Measurements from ENCODE around the gene SSBP3. TPM values are rescaled to one million over a fixed set of nuclear protein-coding genes. Genes with fewer than 3 reads are reported as not detected.
"Not testable (repeated sequence)": the region's sequence is repeated elsewhere in the genome, so short reads cannot be mapped to it uniquely, and the experiment has no call there.

SSBP3 gene
- 10 to 100 TPM; 40.3 to 56.3 TPM for total RNA-seq

DNA sequence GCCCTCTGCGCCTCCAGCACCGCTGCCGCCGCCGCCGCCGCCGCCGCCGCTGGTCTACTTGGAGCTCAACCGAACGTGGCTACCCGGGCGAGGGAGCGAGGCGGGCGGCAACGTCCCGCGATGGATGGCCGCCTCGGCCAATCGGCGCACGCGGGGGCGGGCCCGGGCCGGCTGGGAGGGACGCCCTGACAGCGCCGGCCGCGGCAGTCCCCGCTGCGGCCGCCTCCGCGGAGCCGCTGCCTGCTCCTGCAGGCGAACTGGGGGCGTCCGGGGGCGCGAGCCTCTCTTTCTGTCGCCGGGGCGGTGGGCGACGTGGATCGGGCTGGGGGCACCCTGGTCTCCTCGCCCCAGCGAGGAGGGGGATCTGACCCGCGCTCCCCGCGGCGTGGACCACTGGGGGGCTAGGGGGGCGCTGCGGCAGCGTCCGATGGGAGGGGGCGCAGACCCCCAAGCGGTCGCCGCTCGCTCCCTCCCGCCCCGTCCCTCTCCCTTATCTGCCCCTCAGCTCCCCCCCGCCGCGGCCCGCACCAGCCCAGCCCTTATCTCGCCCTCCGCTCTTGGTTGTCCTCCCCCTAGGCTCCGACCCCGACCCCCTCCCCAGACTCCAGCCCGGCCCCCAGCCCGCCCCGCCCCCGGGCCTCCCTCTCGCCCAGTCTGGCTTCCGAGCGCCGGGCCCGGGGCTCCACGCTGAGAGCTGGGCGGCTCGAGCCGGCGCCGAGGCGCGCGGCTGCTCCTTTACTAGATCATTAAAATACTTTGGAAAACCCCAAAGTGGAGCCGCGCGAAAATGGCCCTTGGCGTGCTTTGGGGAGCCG is at the start of gene SSBP3:
Gene SSBP3 (minus strand): TSS at position 56 of the 815 bp plus-strand sequence.
- Mint-ChIP-seq H3K4me3 (peak within 1 kb of the TSS; percentile 76), H3K27me3 (no peaks in the 10 kb centered on the region), H3K27ac (peak within 1 kb of the TSS; percentile 80), H3K4me1 (peaks cover 61% of the 10 kb centered on the region), H3K9me3 (no peaks in the 10 kb centered on the region), H3K36me3 (ENCODE audit: low read depth) (peaks cover 30% of the 10 kb centered on the region)
- peak; percentile 88 for ATAC-seq (replicated peaks)

DNA sequence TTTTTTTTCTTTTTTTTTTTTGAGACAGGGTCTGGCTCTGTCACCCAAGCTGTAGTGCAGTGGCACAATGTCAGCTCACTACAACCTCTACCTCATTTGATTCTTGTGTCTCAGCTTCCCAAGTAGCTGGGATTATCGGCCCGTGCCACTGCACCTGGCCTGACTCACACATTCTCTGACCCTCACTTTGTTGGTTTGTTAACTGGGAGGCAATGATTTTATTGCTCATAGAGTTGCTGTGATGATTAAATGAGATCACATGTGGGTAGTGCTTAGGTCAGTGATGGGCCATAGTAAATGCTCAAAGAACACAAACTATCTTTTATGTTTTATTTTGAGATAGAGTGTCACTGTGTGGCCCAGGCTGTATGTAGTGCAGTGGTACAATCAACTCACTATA is 47.3 kb upstream of the SSBP3 start:
- H3K36me3 Mint-ChIP-seq (ENCODE audit: low read depth), result no peaks in the 10 kb centered on the region
- no peak overlapping the region for H3K27ac Mint-ChIP-seq
- no peak for ATAC-seq (replicated peaks)
- H3K4me3 Mint-ChIP-seq, result no peak overlapping the region
- no peaks in the 10 kb centered on the region for H3K4me1 Mint-ChIP-seq
- no peaks in the 10 kb centered on the region for H3K9me3 Mint-ChIP-seq
- H3K27me3 Mint-ChIP-seq, result no peaks in the 10 kb centered on the region

- no peak overlapping the region for H3K27ac Mint-ChIP-seq
- H3K4me3 Mint-ChIP-seq, result no peak overlapping the region
- no peaks in the 10 kb centered on the region for H3K36me3 Mint-ChIP-seq (ENCODE audit: low read depth)
- H3K4me1 Mint-ChIP-seq, result no peaks in the 10 kb centered on the region
- no peak for ATAC-seq (replicated peaks)
- no peaks in the 10 kb centered on the region for H3K27me3 Mint-ChIP-seq
- no peaks in the 10 kb centered on the region for H3K9me3 Mint-ChIP-seq
Measured at GRCh38 chr1:54453022-54453421, 46.8 kb upstream of the SSBP3 start.

- not testable (repeated sequence) for H3K27ac Mint-ChIP-seq; H3K36me3 Mint-ChIP-seq (ENCODE audit: low read depth); H3K27me3 Mint-ChIP-seq; H3K4me3 Mint-ChIP-seq; H3K4me1 Mint-ChIP-seq; ATAC-seq (replicated peaks); H3K9me3 Mint-ChIP-seq
Measured at GRCh38 chr1:54449431-54449830, 43.2 kb upstream of the SSBP3 start.

DNA sequence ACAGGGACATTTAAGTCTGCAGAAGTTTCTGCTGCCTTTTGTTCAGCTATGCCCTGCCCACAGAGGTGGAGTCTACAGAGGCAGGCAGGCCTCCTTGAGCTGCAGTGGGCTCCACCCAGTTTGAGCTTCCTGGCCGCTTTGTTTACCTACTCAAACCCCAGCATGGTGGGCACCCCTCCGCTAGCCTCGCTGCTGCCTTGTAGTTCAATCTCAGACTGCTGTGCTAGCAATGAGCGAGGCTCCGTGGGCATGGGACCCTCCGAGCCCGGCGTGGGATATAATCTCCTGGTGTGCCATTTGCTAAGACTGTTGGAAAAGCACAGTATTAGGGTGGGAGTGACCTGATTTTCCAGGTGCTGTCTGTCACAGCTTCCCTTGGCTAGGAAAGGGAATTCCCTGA is 42.6 kb upstream of the SSBP3 start:
- not testable (repeated sequence) for H3K27me3 Mint-ChIP-seq; H3K4me3 Mint-ChIP-seq; H3K4me1 Mint-ChIP-seq; H3K27ac Mint-ChIP-seq; H3K36me3 Mint-ChIP-seq (ENCODE audit: low read depth); ATAC-seq (replicated peaks); H3K9me3 Mint-ChIP-seq

GRCh38 chr1:54447081-54447480 is 40.9 kb upstream of the SSBP3 start:
- H3K4me3 Mint-ChIP-seq; H3K27ac Mint-ChIP-seq; H3K4me1 Mint-ChIP-seq; ATAC-seq (replicated peaks); H3K27me3 Mint-ChIP-seq; H3K9me3 Mint-ChIP-seq; H3K36me3 Mint-ChIP-seq (ENCODE audit: low read depth): not testable (repeated sequence)

GRCh38 chr1:54442185-54442584 is 36.0 kb upstream of the SSBP3 start:
- ATAC-seq (replicated peaks), result no peak
- Mint-ChIP-seq H3K4me3 (no peak overlapping the region), H3K9me3 (peaks cover 4% of the 10 kb centered on the region), H3K36me3 (ENCODE audit: low read depth) (no peaks in the 10 kb centered on the region), H3K4me1 (no peaks in the 10 kb centered on the region), H3K27me3 (no peaks in the 10 kb centered on the region), H3K27ac (no peak overlapping the region)

DNA sequence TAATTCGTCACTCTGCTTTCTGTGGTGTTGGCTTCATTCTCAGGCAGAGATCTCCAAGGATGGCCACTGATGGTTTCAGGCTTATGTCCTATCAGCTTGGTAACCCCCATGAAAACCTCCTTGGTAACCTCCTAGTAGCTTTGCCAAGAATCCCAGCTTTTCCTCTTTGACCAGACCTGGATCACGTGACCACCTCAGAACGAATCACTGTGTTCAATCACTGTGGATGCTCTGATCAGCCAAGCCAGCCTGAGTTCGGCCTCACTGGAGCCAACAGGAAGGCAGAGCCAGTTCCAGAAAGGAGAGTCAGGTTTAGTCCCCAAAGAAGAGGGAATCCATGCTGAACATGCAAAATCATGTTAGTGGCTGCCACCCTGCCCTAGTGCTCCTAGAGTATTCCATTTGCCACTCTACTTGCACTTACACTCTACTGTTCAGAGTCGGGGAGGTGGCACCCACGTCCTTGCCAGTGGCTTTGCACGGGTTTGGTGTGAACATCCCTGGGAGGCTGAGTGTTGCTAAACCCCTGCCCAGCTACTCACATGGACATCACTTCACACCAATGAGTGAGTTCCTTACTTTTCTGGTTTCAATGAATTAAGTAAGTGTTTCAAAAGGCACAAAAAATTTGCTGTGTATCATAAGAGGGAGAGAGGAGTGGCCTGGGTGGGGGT is 33.5 kb upstream of the SSBP3 start:
- H3K4me1 Mint-ChIP-seq, result no peaks in the 10 kb centered on the region
- ATAC-seq (replicated peaks), result no peak
- no peak overlapping the region for H3K27ac Mint-ChIP-seq
- no peaks in the 10 kb centered on the region for H3K36me3 Mint-ChIP-seq (ENCODE audit: low read depth)
- no peak overlapping the region for H3K4me3 Mint-ChIP-seq
- peaks cover 1% of the 10 kb centered on the region for H3K9me3 Mint-ChIP-seq
- H3K27me3 Mint-ChIP-seq, result no peaks in the 10 kb centered on the region

- Mint-ChIP-seq H3K9me3 (no peaks in the 10 kb centered on the region), H3K4me1 (no peaks in the 10 kb centered on the region)
Measured at GRCh38 chr1:54437783-54438182, 31.6 kb upstream of the SSBP3 start.

DNA sequence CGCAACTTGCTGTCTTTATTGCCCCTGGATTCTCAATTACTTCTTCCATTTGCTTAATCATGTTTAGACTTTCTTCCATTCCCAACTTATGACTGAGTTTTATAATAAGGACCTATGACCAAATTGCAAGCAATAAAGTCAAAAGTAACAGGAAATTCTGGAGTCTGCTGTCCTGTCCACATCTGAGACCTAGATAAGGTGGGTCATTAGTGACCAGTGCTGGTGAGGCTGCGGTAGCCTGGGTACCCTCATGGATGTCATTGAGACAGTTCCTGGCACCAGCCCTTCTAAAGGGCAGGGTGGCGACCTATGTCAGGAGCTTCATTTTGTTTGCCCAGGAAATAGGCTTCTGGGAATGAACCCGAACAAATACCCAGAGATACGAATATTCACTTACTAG is 30.6 kb upstream of the SSBP3 start:
- H3K4me3 Mint-ChIP-seq, result no peak overlapping the region

More at GRCh38 chr1:54437783-54438182, 31.6 kb upstream of the SSBP3 start:
- Mint-ChIP-seq H3K27me3 (no peaks in the 10 kb centered on the region), H3K36me3 (ENCODE audit: low read depth) (no peaks in the 10 kb centered on the region), H3K27ac (no peak overlapping the region), H3K4me3 (no peak overlapping the region)
- no peak for ATAC-seq (replicated peaks)

GRCh38 chr1:54429838-54430237 is 23.6 kb upstream of the SSBP3 start:
- no peak overlapping the region for H3K4me3 Mint-ChIP-seq
- H3K36me3 Mint-ChIP-seq (ENCODE audit: low read depth), result no peaks in the 10 kb centered on the region
- no peak overlapping the region for H3K27ac Mint-ChIP-seq
- no peak for ATAC-seq (replicated peaks)
- peaks cover 4% of the 10 kb centered on the region for H3K4me1 Mint-ChIP-seq
- H3K27me3 Mint-ChIP-seq, result no peaks in the 10 kb centered on the region
- no peaks in the 10 kb centered on the region for H3K9me3 Mint-ChIP-seq

More for the DNA sequence above, 30.6 kb upstream of the SSBP3 start:
- ATAC-seq (replicated peaks), result no peak
- Mint-ChIP-seq H3K4me1 (no peaks in the 10 kb centered on the region), H3K36me3 (ENCODE audit: low read depth) (no peaks in the 10 kb centered on the region), H3K27me3 (no peaks in the 10 kb centered on the region), H3K9me3 (no peaks in the 10 kb centered on the region), H3K27ac (no peak overlapping the region)

- no peaks in the 10 kb centered on the region for H3K36me3 Mint-ChIP-seq (ENCODE audit: low read depth)
- no peak for ATAC-seq (replicated peaks)
- no peaks in the 10 kb centered on the region for H3K9me3 Mint-ChIP-seq
- H3K27ac Mint-ChIP-seq, result no peak overlapping the region
- H3K4me3 Mint-ChIP-seq, result no peak overlapping the region
- no peaks in the 10 kb centered on the region for H3K27me3 Mint-ChIP-seq
- peaks cover 4% of the 10 kb centered on the region for H3K4me1 Mint-ChIP-seq
Measured at GRCh38 chr1:54428837-54429518, 22.8 kb upstream of the SSBP3 start.

DNA sequence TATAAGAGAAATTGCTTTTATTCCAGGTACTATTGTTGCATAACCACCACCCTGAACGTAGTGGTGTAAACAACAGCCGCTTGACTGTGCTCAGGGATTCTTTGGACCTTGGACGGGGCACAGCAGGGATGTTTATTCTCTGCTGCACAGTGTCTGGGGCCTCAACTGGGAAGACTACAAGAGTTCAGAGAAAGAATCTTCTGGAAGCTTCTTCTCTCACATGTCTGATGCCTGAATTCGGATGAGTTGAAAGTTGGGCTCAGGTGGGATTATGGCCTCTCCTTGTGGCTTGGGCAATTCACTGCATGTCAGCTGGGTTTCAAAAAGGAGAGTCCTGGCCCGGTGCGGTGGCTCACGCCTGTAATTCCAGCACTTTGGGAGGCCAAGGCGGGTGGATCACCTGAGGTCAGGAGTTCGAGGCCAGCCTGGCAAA is 19.0 kb upstream of the SSBP3 start:
- Mint-ChIP-seq H3K36me3 (ENCODE audit: low read depth) (no peaks in the 10 kb centered on the region), H3K4me3 (no peak overlapping the region), H3K4me1 (peaks cover 4% of the 10 kb centered on the region), H3K27ac (no peak overlapping the region), H3K27me3 (no peaks in the 10 kb centered on the region), H3K9me3 (no peaks in the 10 kb centered on the region)
- ATAC-seq (replicated peaks), result no peak

GRCh38 chr1:54424398-54424797 is 18.2 kb upstream of the SSBP3 start:
- no peak overlapping the region for H3K4me3 Mint-ChIP-seq
- H3K27me3 Mint-ChIP-seq, result no peaks in the 10 kb centered on the region
- no peak overlapping the region for H3K27ac Mint-ChIP-seq
- peaks cover 4% of the 10 kb centered on the region for H3K4me1 Mint-ChIP-seq
- ATAC-seq (replicated peaks), result no peak
- no peaks in the 10 kb centered on the region for H3K36me3 Mint-ChIP-seq (ENCODE audit: low read depth)
- no peaks in the 10 kb centered on the region for H3K9me3 Mint-ChIP-seq

DNA sequence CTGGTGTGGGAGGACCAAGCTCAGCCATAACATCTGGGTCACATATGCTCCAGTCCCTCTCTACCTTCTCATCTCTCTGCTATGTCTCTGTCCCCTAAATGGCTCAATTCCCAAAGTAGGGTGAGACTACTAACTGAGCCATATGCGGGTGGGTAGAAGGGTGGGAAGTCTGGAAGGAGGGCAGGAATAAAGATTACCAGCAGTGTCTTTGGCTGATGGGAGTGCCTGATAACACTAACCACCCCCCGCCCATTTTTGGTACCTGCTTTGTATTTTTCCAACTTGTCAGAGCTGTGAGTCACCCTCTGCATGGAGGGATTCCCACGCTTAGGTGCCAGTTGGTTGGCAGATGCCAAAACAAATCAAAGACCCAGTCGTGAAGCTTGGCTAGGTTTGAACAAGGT is 14.9 kb upstream of the SSBP3 start:
- Mint-ChIP-seq H3K9me3 (no peaks in the 10 kb centered on the region), H3K27me3 (no peaks in the 10 kb centered on the region), H3K36me3 (ENCODE audit: low read depth) (no peaks in the 10 kb centered on the region), H3K4me3 (no peak overlapping the region), H3K4me1 (no peaks in the 10 kb centered on the region), H3K27ac (no peak overlapping the region)
- ATAC-seq (replicated peaks), result no peak

Measured in activated T-helper 17 cell treated with anti-CD3 and anti-CD28 coated beads, Interleukin-2, amount 50 U/mL, for 72 hours (primary cell).